ENCODE results near the gene NXPE1.

DNA sequence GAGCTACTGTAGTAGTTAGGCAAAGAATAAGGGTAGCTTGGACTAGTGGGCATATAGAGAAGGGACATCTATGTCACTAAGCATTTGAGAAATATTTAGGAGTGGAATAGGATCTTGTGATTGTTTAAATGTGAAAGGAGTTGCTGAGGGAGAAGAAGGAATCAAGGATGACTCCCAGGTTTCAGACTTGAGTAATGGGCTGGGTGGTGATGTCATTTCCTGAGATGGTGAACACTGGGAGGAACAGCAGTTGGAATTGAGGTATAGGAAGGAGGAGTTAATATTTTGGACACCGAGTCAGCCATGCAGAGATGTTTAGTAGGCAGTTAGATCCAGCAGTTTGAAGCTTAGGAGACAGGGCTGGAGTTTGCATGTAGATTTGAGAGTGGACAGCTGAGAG is 80.3 kb downstream of the NXPE1 start:
- TF ChIP-seq, protein P1, sequence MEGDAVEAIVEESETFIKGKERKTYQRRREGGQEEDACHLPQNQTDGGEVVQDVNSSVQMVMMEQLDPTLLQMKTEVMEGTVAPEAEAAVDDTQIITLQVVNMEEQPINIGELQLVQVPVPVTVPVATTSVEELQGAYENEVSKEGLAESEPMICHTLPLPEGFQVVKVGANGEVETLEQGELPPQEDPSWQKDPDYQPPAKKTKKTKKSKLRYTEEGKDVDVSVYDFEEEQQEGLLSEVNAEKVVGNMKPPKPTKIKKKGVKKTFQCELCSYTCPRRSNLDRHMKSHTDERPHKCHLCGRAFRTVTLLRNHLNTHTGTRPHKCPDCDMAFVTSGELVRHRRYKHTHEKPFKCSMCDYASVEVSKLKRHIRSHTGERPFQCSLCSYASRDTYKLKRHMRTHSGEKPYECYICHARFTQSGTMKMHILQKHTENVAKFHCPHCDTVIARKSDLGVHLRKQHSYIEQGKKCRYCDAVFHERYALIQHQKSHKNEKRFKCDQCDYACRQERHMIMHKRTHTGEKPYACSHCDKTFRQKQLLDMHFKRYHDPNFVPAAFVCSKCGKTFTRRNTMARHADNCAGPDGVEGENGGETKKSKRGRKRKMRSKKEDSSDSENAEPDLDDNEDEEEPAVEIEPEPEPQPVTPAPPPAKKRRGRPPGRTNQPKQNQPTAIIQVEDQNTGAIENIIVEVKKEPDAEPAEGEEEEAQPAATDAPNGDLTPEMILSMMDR (IDR thresholded peaks at IDR 0.05; ENCODE audit: insufficient read depth, low read length) = no peak
- TF ChIP-seq POLR2AphosphoS5 (IDR thresholded peaks at IDR 0.05; ENCODE audit: low read depth) (no peak), GABPA (IDR thresholded peaks at IDR 0.05; ENCODE audit: low read depth) (no peak)

Data from HL-60 (cell line).